ENCODE data around the gene ACAA2. TPM values are rescaled to one million over a fixed set of nuclear protein-coding genes. Genes with fewer than 3 reads are reported as not detected.

ACAA2 gene
- total and polyA plus RNA-seq, 9 donors, result 28.6 to 96.2 (median 44.1) TPM

DNA sequence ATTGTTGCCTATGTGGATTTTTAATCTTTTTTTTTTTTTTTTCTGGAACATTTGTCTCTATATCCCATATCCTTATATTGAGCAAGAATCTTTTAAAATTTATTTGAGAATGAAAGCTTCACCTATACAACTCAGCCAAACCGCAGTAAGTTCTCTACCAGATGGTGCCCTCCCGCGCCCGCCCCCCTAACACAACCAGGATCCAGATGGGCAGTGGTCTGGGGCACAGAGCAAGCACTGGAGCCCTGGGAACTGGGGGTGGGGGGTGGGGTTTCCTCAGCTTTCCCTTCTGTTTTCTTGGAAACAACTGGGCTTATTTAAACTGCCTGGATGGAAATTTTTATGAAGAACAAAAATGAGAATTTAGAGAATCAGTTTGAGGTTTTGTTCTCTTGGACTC, 74.6 kb downstream of the ACAA2 start:
- no peak for DNase-seq
- TF ChIP-seq POLR2A (IDR thresholded peaks at IDR 0.05) (no peak), EP300 (IDR thresholded peaks at IDR 0.05) (no peak)
- TF ChIP-seq, protein P1, sequence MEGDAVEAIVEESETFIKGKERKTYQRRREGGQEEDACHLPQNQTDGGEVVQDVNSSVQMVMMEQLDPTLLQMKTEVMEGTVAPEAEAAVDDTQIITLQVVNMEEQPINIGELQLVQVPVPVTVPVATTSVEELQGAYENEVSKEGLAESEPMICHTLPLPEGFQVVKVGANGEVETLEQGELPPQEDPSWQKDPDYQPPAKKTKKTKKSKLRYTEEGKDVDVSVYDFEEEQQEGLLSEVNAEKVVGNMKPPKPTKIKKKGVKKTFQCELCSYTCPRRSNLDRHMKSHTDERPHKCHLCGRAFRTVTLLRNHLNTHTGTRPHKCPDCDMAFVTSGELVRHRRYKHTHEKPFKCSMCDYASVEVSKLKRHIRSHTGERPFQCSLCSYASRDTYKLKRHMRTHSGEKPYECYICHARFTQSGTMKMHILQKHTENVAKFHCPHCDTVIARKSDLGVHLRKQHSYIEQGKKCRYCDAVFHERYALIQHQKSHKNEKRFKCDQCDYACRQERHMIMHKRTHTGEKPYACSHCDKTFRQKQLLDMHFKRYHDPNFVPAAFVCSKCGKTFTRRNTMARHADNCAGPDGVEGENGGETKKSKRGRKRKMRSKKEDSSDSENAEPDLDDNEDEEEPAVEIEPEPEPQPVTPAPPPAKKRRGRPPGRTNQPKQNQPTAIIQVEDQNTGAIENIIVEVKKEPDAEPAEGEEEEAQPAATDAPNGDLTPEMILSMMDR (IDR thresholded peaks at IDR 0.05), result no peak
- H3K27ac ChIP-seq, result no peak overlapping the region
- H3K9me3 ChIP-seq, result no peaks in the 10 kb centered on the region
- H3K4me3 ChIP-seq, result no peak overlapping the region
- H3K27me3 ChIP-seq, result no peaks in the 10 kb centered on the region
- H3K4me1 ChIP-seq (ENCODE audit: insufficient read depth), result no peaks in the 10 kb centered on the region
- intact Hi-C loops (cut with DNase I), result no loop called here
- H3K36me3 ChIP-seq, result no peaks in the 10 kb centered on the region
- WGBS, 3 donors, result 92 to 94% (median 92%) methylated on average over 4 of the region's 4 CpGs

DNA sequence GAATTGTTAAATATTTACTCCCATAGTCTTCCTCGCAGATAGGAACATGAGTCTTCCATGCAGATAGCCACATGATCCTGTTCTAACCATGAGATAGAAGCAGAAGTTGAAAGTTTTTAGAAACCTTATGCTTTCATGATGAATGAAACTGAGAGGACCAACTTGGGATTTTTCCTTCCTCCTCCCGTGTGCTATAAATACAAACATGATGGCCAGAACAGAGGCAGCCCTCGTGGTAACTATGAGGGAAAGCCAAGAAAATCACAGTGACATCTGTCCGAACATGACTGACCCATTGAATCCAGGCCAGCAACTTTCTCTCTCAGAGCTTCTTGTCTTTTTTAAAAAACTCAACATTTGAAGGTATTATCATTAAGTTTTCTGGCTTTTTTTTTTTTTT, 78.5 kb downstream of the ACAA2 start:
- no peaks in the 10 kb centered on the region for H3K27me3 ChIP-seq
- H3K4me1 ChIP-seq (ENCODE audit: insufficient read depth), result no peaks in the 10 kb centered on the region
- no peak overlapping the region for H3K27ac ChIP-seq
- intact Hi-C loops (cut with DNase I), result no loop called here
- WGBS, 3 donors, result 64 to 73% (median 69%) methylated on average over 4 of the region's 4 CpGs
- H3K9me3 ChIP-seq, result no peaks in the 10 kb centered on the region
- no peak for TF ChIP-seq POLR2A (IDR thresholded peaks at IDR 0.05)
- H3K36me3 ChIP-seq, result no peaks in the 10 kb centered on the region
- no peak for DNase-seq
- H3K4me3 ChIP-seq, result no peak overlapping the region

DNA sequence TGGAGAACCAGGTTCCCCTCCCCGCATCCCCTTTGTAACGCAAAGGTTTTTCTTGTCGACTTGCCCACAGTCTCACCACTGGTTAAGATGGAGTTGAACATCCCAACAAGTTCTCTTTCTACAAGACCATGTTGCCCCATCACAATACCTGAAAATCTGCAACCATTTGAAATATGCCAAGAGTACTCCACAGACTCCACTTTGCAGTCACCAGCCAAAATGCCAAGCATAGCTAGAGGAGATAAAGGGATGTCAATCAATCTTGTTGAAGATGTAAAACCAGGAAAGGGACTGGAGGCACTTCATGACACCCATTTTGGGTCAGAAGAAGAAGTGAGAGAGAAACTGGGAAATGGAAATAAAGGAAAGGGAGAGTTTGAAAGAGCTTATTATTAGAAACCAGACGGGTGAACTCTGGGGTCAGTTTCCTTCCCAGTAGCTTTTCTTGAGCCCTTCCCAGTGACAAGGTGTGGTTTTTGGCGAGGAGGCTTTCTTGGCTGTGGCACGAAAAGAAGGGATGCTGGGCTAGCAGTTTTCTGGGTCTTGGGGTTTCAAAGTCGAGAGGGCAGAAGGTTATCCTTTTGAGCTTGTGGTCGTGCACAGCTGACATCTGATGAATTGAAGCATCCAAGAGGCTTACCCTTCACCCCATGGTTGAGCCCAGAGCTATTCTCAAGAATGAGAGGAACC, 79.3 kb downstream of the ACAA2 start:
- TF ChIP-seq, protein P1 (IDR thresholded peaks at IDR 0.05), result no peak
- TF ChIP-seq POLR2A (IDR thresholded peaks at IDR 0.05) (no peak), EP300 (IDR thresholded peaks at IDR 0.05) (no peak)
- intact Hi-C loops (cut with DNase I), result no loop called here
- 70 to 73% (median 70%) methylated on average over 8 of the region's 8 CpGs for WGBS, 3 donors

DNA sequence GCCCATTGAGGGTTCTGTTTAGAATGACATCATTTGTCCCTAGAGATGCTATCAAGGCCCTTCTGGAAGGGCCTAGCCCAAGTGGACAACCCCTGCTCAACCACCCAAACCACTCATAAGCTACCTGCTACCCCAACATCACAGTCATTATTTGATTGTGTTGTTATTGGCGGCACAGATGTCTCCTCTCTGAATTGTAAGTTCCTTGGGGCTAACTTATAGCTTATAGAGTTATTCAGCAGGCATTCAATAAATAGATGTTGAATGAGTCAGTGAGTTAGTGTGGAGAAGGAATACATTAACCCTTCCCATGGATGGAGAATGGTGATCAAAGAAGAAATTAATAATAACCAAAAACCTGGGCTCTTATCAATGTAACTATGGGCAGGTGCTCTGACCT, 80.0 kb downstream of the ACAA2 start:
- 95 to 98% (median 97%) methylated on average over 1 of the region's 1 CpG for WGBS, 3 donors
- no peaks in the 10 kb centered on the region for H3K27me3 ChIP-seq
- H3K4me3 ChIP-seq, result no peak overlapping the region
- DNase-seq, result no peak
- H3K36me3 ChIP-seq, result no peaks in the 10 kb centered on the region
- no peak overlapping the region for H3K27ac ChIP-seq
- intact Hi-C loops (cut with DNase I), result no loop called here
- no peaks in the 10 kb centered on the region for H3K4me1 ChIP-seq (ENCODE audit: insufficient read depth)
- TF ChIP-seq, protein P1 (IDR thresholded peaks at IDR 0.05), result no peak
- TF ChIP-seq EP300 (IDR thresholded peaks at IDR 0.05), result no peak
- TF ChIP-seq POLR2A (IDR thresholded peaks at IDR 0.05), result no peak
- no peaks in the 10 kb centered on the region for H3K9me3 ChIP-seq

More for the DNA sequence above, 79.3 kb downstream of the ACAA2 start:
- DNase-seq, result no peak
- Histone ChIP-seq H3K9me3 (no peaks in the 10 kb centered on the region), H3K36me3 (no peaks in the 10 kb centered on the region), H3K4me3 (no peak overlapping the region), H3K27ac (no peak overlapping the region), H3K4me1 (ENCODE audit: insufficient read depth) (no peaks in the 10 kb centered on the region), H3K27me3 (no peaks in the 10 kb centered on the region)

Small RNA genes lying within 50 kb of the gene (small RNA-seq; reads per million reads assigned to genes)
- not detected for gene RF00283
- gene SCARNA17, result not detected
